GM19239 (cell line): ENCODE data around the gene OR4C15.

Experiments used
- DNase-seq: peaks from one replicate; pipeline ENCODE4 v3.0.0; 2011; ENCODE audit warnings: low spot score; ENCODE audit not compliant: insufficient read length
- FAIRE-seq: peaks from 2 replicates; lab custom pipeline; 2011; peaks lifted over from hg19 to GRCh38; lab: Jason Lieb, UNC

OR4C15 gene

GRCh38 chr11:55554169-55554568 lies at the start of gene OR4C15:
Gene OR4C15 (plus strand): TSS chr11:55554469. CDS start chr11:55554469, 0 bp downstream.
- DNase-seq = no peak

DNA sequence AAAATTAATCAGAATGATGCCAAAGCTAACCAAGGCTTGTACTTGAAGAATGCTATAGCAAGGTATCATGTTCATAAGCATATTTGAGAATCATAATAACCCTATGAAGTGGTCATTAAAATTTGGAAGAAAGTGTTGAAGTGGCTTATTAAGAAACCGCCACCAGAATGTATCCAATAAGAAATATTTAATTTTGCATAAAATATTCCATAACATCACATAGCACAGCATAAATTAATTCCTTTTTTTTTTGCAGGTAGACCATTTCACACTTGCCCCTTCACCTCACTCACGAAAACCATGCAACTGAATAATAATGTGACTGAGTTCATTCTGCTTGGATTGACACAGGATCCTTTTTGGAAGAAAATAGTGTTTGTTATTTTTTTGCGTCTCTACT lies 17.6 kb downstream of the OR4C15 start, which contains the start of gene OR4C16:
OR4C16 (plus strand) TSS at position 301 of the 400 bp plus-strand sequence; CDS start at position 301, 0 bp downstream.
- DNase-seq (no peak), FAIRE-seq (no peak)

More at GRCh38 chr11:55554169-55554568, at the start of gene OR4C15:
- FAIRE-seq = no peak

- FAIRE-seq (no peak), DNase-seq (no peak)
These were observed 18.3 kb downstream of the OR4C15 start for GRCh38 chr11:55572548-55572947.
